GM12878 (cell line): Measurements from ENCODE around the gene TRIM8. TPM values are rescaled to one million over a fixed set of nuclear protein-coding genes. Genes with fewer than 3 reads are reported as not detected.
A peak's percentile ranks its signal among the peaks of the same experiment; 100 is the strongest.

ENCODE experiments used
- ASH2L ChIP-seq: fragments of 300-600, 200-600 bp; sonication (generic); IDR thresholded peaks from 2 replicates; pipeline ENCODE4 v1.6.1; 2017; ENCODE audit warnings: low read depth, mild to moderate bottlenecking, borderline replicate concordance
- GABPA ChIP-seq: IDR thresholded peaks from 2 replicates; pipeline ENCODE4 v1.6.1; 2014; ENCODE audit warnings: antibody characterized with exemption, low read depth, mild to moderate bottlenecking, inconsistent platforms
- HDAC2 ChIP-seq: fragments of 200-600 bp; sonication (generic); IDR thresholded peaks from 2 replicates; pipeline ENCODE4 v1.6.1; 2017
- MEF2B ChIP-seq: fragments of 450-650 bp; IDR thresholded peaks from 2 replicates; pipeline ENCODE4 v1.6.1; 2018; ENCODE audit warnings: mild to moderate bottlenecking, moderate library complexity; ENCODE audit not compliant: partially characterized antibody, poor library complexity, severe bottlenecking
- MTA2 ChIP-seq: fragments of 450-650 bp; IDR thresholded peaks from 2 replicates; pipeline ENCODE4 v1.6.1; 2016; ENCODE audit warnings: low read depth, mild to moderate bottlenecking, moderate library complexity
- NR2C1 ChIP-seq: fragments of 450-650 bp; IDR thresholded peaks from 2 replicates; pipeline ENCODE4 v1.6.1; 2017; ENCODE audit warnings: antibody characterized with exemption, mild to moderate bottlenecking, moderate library complexity
- RFX5 ChIP-seq: IDR thresholded peaks from 2 replicates; pipeline ENCODE4 v1.6.1; 2011; ENCODE audit warnings: low read depth, low read length, improper control_type of control experiment
- SIN3A ChIP-seq: IDR thresholded peaks from 2 replicates; pipeline ENCODE4 v1.6.1; 2012; ENCODE audit warnings: low read depth, low read length, improper control_type of control experiment
- SMAD1 ChIP-seq: fragments of 450-650 bp; IDR thresholded peaks from 2 replicates; pipeline ENCODE4 v1.6.1; 2018; ENCODE audit warnings: mild to moderate bottlenecking, low read depth; ENCODE audit not compliant: partially characterized antibody
- SMAD5 ChIP-seq: IDR thresholded peaks from 2 replicates; pipeline ENCODE4 v1.6.1; 2016; ENCODE audit warnings: antibody characterized with exemption, low read depth
- SP1 ChIP-seq: IDR thresholded peaks from one replicate; pipeline ENCODE4 v1.6.1; 2011; ENCODE audit warnings: low read depth, low read length
- SREBF2 ChIP-seq: IDR thresholded peaks from 2 replicates; pipeline ENCODE4 v1.6.1; 2012; ENCODE audit warnings: mild to moderate bottlenecking, low read length
- STAT3 ChIP-seq: IDR thresholded peaks from 2 replicates; pipeline ENCODE4 v1.6.1; 2011; ENCODE audit warnings: low read depth, low read length, improper control_type of control experiment
- TBL1XR1 ChIP-seq: IDR thresholded peaks from 2 replicates; pipeline ENCODE4 v1.6.1; 2012; ENCODE audit warnings: low read depth, low read length, improper control_type of control experiment
- YBX1 ChIP-seq: fragments of 450-650 bp; IDR thresholded peaks from 2 replicates; pipeline ENCODE4 v1.6.1; 2016; ENCODE audit warnings: antibody characterized with exemption
- ZNF24 ChIP-seq: fragments of 450-650 bp; IDR thresholded peaks from 2 replicates; pipeline ENCODE4 v1.6.1; 2017; ENCODE audit warnings: antibody characterized with exemption, mild to moderate bottlenecking
- polyA plus RNA-seq, 11 experiments: library from polyadenylated mRNA; depleted of rRNA in 4 of 11; unstranded in 6 of 11; stranded (reverse) in 5 of 11; fragments of >200 nt; fragmentation: Nextera tagmentation in 4 of 11; fragmentation: Illumina TruSeq in 1 of 11; extraction: Ambion mirVana in 4 of 11; extraction: Trizol in 1 of 11; gene quantifications; 1 replicate in 1 of 11; 2 replicates in 10 of 11; pipeline versions ENCODE4 v1.2.1 to v1.2.3, GENCODE V29; 2011 to 2016; ENCODE audit warnings: inconsistent platforms in 2 of 11, missing spikeins in 2 of 11, low read depth in 1 of 11
- total RNA-seq, 4 experiments: library from RNA; depleted of rRNA in 3 of 4; stranded (reverse); fragments of >200 nt in 3 of 4; fragmentation: Illumina TruSeq in 1 of 4; extraction: Trizol in 1 of 4; gene quantifications; 2 replicates each; pipeline versions ENCODE4 v1.2.1 to v1.2.3, GENCODE V29; 2013 to 2021
- TF ChIP-seq, protein P1 (sequence below): fragments of 450-650 bp; IDR thresholded peaks from 2 replicates; pipeline ENCODE4 v1.6.1; 2018; ENCODE audit warnings: mild to moderate bottlenecking, low read depth, moderate library complexity; ENCODE audit not compliant: partially characterized antibody
- TF ChIP-seq, protein P2 (sequence below): fragments of 450-650 bp; IDR thresholded peaks from 2 replicates; pipeline ENCODE4 v1.6.1; 2017; ENCODE audit warnings: antibody characterized with exemption, mild to moderate bottlenecking, moderate library complexity
- TF ChIP-seq, protein P3 (sequence below): fragments of 450-650 bp; formaldehyde crosslinking; IDR thresholded peaks from 2 replicates; pipeline ENCODE4 v1.4.0; 2020; ENCODE audit warnings: mild to moderate bottlenecking, moderate library complexity
- TF ChIP-seq, protein P4 (sequence below): fragments of 450-650 bp; IDR thresholded peaks from 2 replicates; pipeline ENCODE4 v1.6.1; 2016; ENCODE audit warnings: mild to moderate bottlenecking

TRIM8 gene
- total and polyA plus RNA-seq, 10 of the 15 experiments (the other 5 are each of a cell fraction or from before 2014, with no cell fraction given): 7.9 to 53.2 (median 24.6) TPM

DNA sequence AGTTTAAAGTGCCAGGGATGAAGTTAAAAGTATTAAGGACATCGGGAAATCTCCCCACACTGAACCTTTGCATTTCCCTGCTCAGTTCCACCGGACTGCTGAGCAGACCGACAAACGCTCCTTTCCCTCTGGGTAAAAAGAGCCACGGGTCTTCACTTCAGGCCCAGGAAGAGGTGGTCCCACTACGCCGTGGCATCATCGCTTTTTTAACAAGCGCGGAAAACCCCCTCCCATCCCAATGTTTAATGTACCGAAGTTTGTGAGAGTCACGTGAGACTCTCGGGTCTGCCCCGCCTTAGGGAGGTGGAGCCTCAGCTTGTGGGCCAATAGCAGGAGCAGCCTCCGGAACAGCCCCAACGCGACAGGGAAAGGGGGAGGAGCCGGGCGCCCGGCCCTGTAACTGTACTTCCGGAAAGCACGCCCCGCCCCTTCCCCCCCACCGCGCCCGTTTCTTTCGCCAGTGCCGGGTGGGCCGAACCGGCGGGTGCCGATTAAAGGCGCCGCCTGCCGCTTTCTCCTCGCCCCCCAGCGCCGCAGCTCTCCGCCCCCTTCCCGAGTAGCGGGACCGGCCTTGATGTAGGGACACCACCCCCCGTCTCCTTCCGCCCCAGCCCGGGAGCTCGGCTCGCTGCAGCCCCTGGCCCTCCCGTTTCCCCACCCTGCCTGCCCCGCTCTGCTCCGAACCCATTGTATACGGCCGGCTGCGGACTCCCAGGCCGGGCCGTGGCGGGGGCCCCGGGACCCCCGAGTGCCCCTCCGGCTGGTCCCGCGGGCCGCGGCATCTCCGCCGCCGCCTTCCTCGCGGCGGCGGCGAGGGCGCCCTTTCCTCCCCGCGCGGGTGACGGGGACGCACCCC lies 2.2 kb upstream of the TRIM8 start (continued):
- TF ChIP-seq, protein P1, sequence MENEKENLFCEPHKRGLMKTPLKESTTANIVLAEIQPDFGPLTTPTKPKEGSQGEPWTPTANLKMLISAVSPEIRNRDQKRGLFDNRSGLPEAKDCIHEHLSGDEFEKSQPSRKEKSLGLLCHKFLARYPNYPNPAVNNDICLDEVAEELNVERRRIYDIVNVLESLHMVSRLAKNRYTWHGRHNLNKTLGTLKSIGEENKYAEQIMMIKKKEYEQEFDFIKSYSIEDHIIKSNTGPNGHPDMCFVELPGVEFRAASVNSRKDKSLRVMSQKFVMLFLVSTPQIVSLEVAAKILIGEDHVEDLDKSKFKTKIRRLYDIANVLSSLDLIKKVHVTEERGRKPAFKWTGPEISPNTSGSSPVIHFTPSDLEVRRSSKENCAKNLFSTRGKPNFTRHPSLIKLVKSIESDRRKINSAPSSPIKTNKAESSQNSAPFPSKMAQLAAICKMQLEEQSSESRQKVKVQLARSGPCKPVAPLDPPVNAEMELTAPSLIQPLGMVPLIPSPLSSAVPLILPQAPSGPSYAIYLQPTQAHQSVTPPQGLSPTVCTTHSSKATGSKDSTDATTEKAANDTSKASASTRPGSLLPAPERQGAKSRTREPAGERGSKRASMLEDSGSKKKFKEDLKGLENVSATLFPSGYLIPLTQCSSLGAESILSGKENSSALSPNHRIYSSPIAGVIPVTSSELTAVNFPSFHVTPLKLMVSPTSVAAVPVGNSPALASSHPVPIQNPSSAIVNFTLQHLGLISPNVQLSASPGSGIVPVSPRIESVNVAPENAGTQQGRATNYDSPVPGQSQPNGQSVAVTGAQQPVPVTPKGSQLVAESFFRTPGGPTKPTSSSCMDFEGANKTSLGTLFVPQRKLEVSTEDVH: no peak
- TF ChIP-seq SMAD5 (no peak), STAT3 (no peak), RFX5 (peak; percentile 42; the same call in 1 of the 2 replicates), ZNF24 (0 out of 2 replicates have a peak, but pooled peaks have one; percentile 16), SREBF2 (no peak), SP1 (peak; percentile 72), GABPA (no peak), HDAC2 (no peak), MTA2 (no peak; the same call in 1 of the 2 replicates), SIN3A (no peak; the same call in 1 of the 2 replicates), MEF2B (peak; percentile 30), TBL1XR1 (no peak), ASH2L (no peak), SMAD1 (no peak), YBX1 (no peak), NR2C1 (0 out of 2 replicates have a peak, but pooled peaks have one; percentile 11)
- TF ChIP-seq, protein P2, sequence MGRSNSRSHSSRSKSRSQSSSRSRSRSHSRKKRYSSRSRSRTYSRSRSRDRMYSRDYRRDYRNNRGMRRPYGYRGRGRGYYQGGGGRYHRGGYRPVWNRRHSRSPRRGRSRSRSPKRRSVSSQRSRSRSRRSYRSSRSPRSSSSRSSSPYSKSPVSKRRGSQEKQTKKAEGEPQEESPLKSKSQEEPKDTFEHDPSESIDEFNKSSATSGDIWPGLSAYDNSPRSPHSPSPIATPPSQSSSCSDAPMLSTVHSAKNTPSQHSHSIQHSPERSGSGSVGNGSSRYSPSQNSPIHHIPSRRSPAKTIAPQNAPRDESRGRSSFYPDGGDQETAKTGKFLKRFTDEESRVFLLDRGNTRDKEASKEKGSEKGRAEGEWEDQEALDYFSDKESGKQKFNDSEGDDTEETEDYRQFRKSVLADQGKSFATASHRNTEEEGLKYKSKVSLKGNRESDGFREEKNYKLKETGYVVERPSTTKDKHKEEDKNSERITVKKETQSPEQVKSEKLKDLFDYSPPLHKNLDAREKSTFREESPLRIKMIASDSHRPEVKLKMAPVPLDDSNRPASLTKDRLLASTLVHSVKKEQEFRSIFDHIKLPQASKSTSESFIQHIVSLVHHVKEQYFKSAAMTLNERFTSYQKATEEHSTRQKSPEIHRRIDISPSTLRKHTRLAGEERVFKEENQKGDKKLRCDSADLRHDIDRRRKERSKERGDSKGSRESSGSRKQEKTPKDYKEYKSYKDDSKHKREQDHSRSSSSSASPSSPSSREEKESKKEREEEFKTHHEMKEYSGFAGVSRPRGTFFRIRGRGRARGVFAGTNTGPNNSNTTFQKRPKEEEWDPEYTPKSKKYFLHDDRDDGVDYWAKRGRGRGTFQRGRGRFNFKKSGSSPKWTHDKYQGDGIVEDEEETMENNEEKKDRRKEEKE: peak; percentile 61; the same call in 1 of the 2 replicates
- TF ChIP-seq, protein P3, sequence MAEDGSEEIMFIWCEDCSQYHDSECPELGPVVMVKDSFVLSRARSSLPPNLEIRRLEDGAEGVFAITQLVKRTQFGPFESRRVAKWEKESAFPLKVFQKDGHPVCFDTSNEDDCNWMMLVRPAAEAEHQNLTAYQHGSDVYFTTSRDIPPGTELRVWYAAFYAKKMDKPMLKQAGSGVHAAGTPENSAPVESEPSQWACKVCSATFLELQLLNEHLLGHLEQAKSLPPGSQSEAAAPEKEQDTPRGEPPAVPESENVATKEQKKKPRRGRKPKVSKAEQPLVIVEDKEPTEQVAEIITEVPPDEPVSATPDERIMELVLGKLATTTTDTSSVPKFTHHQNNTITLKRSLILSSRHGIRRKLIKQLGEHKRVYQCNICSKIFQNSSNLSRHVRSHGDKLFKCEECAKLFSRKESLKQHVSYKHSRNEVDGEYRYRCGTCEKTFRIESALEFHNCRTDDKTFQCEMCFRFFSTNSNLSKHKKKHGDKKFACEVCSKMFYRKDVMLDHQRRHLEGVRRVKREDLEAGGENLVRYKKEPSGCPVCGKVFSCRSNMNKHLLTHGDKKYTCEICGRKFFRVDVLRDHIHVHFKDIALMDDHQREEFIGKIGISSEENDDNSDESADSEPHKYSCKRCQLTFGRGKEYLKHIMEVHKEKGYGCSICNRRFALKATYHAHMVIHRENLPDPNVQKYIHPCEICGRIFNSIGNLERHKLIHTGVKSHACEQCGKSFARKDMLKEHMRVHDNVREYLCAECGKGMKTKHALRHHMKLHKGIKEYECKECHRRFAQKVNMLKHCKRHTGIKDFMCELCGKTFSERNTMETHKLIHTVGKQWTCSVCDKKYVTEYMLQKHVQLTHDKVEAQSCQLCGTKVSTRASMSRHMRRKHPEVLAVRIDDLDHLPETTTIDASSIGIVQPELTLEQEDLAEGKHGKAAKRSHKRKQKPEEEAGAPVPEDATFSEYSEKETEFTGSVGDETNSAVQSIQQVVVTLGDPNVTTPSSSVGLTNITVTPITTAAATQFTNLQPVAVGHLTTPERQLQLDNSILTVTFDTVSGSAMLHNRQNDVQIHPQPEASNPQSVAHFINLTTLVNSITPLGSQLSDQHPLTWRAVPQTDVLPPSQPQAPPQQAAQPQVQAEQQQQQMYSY (CRISPR knock-in tag): no peak
- TF ChIP-seq, protein P4, sequence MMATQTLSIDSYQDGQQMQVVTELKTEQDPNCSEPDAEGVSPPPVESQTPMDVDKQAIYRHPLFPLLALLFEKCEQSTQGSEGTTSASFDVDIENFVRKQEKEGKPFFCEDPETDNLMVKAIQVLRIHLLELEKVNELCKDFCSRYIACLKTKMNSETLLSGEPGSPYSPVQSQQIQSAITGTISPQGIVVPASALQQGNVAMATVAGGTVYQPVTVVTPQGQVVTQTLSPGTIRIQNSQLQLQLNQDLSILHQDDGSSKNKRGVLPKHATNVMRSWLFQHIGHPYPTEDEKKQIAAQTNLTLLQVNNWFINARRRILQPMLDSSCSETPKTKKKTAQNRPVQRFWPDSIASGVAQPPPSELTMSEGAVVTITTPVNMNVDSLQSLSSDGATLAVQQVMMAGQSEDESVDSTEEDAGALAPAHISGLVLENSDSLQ: 0 out of 2 replicates have a peak, but pooled peaks have one; percentile 14
